ENCODE measurements around the gene D2HGDH.

GRCh38 chr2:241739177-241739576 is 4.7 kb downstream of the D2HGDH start:
- TF ChIP-seq CTCF (conservative IDR thresholded peaks at IDR 0.05; ENCODE audit: low read depth, low read length) = no peak
- TF ChIP-seq EZH2 (IDR thresholded peaks at IDR 0.05; ENCODE audit: borderline replicate concordance, low read depth, low read length, poor library complexity, severe bottlenecking) = no peak
